HG02798 (cell line): ENCODE data around the gene PHLDA3.

Source experiments
- ATAC-seq: cut with Tn5 transposase; IDR thresholded peaks from one replicate; pipeline ENCODE4 v1.9.1; 2021; ENCODE audit warnings: mild to moderate bottlenecking; ENCODE audit not compliant: unreplicated experiment, poor library complexity

Gene PHLDA3

DNA sequence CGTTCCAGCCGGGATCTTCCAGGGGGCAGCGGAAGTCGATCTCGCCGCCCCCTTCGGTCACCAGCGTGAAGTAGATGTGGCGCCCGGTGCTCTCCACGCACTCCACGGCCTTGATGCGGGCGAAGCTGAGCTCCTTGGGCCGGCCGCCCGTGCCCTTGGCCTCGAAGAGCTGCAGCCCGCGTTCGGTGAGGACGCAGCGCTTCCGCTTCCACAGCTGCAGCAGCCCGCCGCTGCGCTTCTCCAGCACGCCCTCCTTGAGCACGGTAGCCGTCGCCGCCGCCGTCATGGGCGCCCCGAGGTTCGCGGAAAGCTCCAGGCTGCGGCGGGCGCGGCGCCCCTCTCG lies 516 bp downstream of the PHLDA3 start:
- ATAC-seq, result peak; percentile 37

DNA sequence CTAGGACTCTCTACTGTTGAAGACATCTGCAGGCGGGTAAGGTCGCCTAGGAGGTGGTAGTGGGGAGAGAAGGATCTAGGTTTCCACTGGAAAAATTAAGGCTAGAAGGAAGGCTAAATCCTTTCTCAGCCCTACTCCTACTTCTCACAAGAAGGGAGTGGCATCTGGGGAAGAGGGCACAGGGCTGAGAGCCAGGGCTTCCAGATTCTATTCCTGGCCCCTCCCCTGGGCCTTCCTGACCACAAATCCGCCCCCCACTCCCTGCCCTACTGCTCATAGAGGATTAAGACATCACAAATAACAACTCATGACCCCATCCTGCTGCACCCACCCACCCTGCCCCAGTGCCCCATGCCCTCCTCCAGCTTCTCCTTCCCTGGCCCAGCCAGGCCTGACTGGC lies 2.5 kb downstream of the PHLDA3 start:
- ATAC-seq, result no peak

DNA sequence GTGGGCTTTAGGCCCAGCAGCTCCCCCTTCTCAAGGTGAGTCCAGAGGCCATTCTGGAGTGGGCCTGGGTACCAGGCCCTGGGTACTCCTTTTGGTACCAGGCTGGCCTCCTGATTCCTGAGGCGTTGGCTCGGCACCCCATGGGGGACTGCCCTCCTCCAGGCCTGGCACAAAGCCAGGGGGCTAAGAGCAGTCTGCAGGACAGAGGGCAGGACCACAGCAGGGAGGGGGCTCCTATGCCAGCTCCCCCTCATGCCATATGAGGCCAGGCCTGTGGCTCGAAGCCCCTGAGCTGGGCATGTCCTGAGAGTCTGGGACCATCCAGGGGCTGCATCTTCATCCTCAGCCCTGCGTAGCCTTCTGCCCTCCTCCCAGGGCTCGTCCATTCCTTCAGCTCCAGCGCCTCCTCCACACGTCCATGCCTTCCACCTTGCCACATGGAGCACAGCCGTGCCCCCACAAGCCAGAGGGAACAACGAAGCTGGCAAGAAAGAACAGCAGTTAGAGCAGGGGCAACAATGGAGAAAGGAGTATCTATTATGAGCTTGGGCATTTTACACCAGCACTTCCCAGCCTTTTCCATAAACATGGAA lies 3.2 kb downstream of the PHLDA3 start:
- no peak for ATAC-seq

DNA sequence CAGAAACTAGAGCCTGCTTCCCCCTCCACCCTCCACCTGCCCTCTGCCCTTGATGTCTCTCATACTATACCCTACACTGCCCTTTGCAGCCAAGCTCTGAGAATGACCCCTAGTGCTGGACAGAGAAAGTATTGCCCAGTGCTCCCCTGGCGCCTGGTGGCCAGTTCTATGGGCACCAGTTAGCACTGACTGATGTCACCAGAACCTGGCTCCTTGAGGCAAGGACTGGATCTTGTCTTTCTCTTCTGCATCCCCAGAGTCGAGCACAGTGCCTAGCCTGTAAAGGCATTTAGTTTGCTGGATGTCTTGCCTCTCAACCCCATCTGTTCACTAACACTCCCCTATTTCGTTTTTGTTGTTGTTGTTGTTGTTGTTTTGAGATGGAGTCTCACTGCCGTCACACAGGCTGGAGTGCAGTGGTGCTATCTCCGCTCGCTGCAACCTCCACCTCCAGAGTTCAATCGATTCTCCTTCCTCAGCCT lies 5.9 kb downstream of the PHLDA3 start:
- ATAC-seq, result no peak

DNA sequence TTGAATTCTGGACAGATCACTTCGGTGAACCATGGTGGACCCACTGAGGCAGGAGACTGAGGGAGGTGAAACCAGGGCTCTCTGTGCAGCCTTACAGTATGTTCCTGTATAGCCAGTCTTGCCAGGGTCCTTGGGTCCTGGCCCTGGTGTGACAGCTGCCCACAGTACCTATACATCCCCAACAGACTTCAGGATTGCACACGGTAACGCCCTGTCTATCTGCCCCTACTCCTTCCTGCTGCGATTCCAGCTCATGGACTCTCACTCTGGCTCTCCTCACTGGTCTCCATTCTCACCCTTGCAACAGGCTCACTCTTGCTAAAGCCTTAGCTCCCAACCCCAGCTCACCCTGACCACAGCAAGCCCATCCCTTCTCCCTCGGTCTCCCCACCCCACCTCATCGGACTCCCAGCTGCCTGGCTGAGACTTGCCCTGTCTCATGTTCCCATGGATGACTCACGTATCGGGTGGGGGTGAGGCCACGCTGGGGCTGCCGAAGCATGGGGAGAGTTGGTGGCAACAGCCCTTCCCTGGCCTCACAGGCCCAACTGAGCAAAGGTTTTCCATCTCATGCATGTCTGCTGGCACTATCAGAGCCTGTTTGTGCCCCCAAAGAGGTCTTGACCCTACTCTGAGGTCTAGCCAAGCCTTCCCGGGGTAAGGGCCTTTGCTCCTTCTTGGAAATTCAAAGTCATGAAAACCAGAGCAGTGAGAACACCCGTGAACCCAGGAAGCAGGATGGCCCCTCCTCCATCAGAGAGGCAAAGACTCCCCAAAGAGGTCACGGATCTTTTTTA lies 7.1 kb downstream of the PHLDA3 start:
- ATAC-seq, result no peak

DNA sequence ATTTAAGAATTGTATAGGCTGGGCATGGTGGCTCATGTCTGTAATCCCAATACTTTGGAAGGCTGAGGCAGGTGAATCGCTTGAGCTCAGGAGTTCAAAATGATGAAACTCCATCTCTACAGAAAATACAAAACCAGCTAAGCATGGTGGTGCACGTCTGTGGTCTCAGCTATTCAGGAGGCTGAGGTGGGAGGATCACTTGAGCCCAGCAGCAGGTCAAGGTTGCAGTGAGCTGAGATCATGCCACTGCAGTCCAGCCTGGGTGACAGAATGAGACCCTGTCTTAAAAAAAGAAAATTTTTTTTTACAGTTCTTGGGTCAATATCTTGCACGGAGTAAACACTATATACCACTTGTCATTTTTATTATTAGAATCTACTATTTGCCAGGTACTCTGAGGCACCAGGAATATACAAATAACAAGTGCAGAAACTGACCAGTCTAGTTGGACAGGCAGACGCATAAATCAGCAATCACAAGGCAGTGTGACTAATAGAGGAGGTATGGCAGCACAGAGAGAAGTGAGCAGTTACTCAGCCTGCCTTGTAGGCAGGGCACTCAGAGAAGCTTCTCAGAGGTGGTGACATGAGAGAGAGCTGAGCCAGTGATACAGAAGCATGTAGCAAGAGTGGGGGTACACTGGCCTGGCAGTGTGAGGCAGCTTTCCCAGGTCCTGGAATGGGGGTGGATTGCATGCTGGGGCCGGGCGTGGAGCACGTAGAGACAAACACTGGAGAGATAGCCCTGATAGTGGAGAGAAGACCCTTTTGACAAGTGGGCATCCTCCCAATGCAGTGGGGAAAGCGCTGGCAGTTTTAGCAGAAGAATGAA lies 8.0 kb downstream of the PHLDA3 start:
- no peak for ATAC-seq

DNA sequence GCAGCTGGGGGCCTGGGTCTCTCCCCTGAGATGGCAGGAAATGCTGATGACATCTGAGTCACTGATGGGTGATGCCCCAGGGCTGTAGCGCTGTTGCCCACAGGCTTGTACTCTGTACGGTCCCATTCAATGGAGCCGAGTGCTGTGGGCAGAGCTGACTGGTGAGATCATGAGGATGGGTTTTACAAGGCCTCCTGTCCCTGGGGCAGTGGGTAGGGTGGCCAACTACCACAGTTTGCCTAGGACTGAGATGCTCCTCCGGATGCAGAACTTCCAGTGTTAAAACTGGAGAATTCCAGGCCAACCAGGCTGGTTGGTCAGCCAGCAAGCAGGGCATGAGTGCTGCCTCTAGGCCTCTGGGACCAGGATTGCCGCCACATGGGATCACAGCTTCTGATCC lies 9.2 kb downstream of the PHLDA3 start:
- no peak for ATAC-seq

DNA sequence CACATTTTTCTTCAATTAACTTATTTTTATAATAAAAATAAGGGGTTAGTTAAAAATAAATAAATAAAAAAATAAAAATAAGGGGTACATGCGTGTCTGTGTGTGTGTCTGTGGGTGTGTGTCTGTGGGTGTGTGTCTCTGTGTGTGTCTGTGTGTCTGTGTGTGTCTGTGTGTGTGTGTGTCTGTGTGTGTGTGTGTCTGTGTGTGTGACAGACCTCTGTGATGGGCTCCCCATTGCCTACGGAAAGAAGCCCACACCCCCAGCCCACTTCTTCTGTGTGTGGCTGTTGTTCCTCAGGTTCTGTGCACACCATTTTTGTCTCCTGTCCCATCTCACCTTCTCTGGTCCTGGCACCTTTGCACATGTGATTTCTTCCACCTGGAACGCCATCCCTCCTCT lies 9.9 kb downstream of the PHLDA3 start:
- no peak for ATAC-seq

DNA sequence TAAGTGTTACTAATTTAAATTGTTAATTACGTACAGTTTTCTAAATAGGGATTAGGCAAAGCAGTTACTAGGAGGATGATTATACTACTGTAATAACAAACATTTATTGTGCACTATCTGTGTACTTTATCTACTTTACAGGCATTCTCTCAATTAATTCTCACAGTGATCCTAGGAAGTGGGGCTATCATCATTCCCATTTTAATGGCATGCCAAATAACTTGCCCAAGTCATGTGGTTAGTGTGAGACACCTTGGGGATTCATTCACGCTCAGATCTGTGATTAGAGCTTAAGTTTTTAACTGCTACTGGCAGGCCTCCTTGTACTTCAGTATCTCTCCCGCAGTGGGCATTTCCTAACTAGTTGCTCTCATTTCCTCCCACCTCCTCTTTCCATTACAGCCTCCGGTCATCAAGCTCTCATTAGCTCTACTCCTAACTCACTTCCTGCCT lies 11.5 kb downstream of the PHLDA3 start:
- no peak for ATAC-seq

DNA sequence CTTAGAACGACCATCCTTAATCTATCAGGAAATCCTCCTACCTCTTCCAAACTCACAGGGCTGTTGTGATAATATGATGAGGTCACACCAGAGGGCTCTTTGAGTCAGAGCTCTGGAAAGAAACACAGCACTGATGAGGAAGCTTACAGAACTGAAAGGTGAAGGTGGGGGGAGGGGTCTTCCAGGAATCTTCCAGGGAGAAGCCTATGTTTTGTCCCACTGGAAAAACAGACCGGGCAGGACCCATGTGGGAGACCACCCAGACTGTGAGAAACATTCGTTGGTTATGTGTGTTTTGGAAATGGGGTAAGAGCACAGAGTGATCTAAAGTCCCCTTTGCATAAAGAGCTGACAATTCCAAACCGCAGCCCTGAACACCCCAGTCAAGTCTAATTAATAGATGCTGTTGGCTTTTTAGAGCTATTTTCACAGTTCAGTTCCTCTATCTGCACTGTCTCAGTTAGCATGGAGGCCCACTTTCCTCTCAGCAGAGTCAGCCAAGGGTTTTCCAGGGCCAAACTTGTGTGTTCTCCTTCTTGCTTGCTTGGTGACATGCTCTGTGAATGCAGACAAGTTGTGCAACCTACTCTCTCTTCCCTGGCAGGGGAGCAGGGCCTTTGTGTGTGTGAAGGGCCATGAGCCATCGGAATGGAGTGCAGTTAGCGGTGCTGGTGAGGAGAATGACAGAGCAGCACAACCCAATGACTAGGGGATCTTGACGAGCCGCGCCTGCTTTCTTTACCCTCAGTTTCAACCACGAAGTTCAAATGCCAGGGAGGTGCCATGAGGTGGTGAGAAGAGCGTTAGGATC lies 12.3 kb downstream of the PHLDA3 start:
- no peak for ATAC-seq

DNA sequence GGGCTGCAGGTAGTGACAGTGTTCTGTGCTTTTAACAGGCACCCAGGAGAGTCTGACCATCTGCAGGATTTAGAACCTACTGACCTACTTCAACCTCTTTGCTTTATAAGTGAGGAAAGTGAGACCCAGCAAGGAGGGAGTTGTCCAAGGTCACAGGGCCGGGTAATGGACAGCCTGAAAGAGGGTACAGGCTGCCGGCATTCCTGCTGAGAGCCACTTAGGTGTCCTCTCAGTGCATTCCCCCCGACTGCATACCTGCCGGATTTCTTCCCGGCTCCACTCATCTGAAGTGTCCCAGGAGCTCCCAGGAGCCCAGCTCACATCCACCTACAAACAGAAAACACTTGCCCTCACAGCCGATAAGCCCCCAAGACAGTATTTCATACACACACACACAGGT lies 13.9 kb downstream of the PHLDA3 start:
- ATAC-seq, result no peak

DNA sequence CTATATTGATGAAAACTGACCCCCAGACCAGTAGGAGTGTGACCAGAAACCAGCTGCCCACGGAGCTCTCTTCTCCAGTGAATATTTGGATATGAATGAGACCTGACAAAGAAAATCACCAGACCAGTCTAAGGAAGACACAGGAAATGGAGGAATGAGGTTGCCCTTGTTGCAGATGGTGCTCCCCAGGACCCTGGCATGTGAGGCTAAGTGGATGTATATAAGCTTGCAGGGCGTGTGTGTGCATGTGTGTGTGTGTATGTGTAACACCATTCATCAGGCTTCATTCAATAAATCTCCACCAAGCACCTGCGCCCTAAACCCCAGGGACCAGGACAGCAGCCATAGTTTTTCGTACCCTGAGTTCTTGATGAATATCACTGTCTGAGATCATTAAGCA lies 14.4 kb downstream of the PHLDA3 start:
- no peak for ATAC-seq

DNA sequence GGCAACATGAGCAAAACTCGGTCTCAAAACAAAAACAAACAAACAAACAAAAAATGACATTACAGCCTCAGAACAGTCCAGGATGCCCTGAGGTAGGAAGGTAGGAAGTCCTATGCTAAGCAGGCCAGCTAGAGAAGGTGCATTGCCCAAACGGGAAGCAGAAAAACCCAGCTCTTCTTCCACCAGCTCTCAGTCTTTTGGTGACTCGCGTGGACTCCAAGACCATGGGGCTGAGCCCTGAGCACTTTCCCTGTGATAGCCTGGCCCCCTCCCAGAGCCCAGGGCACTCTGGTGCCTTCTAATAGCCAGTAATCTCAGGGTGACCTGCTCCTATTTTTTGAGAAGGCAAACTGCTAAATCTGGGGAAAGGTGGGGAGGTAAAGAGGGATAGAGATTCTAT lies 16.1 kb downstream of the PHLDA3 start:
- no peak for ATAC-seq

DNA sequence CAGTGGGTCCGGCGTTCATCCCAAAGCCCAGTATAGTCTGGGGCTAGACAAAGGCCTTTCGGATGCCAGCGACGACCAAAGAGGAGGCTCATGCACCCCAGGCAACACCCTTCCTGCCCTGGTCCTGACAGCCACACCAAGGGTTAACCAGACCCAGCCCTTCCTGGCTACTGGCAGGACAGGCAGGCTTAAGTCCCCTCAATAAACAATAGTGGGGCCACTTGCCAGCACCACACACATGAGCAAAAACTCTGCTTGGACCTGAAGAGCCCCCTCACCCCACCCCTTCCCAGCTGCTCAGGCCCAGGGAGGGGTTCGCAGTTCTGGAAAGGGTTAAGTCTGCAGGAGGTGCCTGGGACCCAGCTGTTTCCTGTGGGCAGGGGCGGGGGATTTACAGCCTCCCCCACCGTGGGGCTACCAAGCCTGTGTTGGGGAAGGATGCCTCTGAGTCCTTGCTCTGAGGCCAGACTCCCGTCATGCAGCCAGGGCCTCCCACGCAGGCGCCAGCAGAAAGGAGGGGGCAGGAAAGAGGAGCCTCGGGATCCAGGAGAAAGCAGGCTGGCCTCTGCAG lies 18.2 kb downstream of the PHLDA3 start:
- no peak for ATAC-seq

DNA sequence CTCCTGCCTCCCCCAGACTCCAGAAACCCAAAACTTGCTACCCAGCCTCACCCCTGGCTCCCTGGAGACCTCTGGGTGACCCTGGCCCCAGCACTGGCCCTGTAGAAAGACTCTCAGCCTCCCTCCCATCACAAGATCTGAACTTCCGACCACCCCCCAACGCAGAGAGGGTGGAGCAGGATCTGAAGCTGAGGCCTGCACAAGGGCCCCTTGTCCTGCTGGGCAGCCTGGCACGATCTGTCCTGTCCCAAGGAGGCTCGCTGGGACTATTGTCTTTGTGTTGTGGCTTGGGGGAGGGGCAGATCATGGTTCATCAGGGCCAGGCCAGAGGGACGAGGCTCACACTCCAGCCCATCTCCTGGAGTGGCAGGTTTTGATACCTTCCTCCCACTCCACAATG lies 20.0 kb downstream of the PHLDA3 start:
- no peak for ATAC-seq

DNA sequence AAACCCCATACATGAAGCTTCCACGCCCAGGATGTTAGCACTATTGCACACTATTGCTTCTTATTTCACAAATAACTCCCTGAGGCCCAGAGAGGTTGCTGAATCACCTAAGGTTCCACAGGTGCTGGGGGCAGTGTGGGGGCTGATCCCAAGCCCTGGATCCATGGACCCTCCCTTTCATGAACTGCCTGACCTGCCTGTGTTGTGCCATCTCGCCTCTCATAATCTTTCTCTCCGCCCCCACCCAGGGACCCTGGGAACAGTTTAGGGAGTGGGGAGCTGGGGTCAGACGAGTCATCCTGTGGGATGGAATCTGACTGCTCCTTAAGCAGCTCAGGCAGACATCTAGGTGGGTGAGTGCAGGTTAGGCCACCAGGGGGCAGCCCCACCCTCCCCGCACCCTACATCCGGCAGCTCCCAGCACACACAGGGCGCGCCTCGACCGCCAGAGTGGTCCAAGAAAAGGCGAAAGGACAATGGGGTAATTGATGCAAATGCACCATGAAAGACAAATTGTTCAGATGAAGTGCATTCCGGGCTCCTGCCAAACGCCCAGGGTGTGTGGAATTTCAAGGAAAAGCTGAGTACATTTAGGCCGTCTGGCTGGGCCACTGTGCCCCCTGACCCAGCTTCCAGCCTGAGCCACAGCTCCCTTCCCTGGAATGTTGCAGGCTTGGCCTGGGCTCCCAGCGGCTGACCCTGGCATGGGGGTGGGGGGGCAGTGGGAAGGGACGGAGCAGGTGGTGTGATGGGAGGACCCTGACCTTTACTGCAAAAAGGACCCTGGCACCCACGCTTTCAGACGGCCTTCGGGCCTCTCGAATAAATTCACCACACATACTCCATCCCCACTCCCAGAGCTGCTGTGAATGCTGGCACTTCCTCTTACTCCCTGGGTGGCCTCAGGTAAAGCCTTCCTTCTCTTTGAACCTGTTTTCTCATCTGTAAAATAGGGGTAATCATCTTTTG lies 20.8 kb downstream of the PHLDA3 start:
- ATAC-seq, result peak; percentile 86

DNA sequence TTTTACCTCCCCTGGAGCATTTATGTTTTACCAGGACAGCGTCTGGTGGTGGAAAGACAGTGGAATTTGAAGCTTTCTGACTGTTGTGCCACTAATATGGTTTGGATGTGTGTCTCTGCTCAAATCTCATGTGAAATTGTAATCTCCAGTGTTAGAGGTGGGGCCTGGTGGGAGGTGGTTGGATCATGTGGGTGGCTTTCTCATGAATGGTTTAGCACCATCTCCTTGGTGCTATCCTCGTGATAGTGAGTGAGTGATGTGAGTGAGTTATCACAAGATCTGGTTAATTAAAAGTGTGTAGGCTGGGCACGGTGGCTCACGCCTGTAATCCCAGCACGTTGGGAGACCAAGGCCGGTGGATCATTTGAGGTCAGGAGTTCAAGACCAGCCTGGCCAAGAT lies 23.7 kb downstream of the PHLDA3 start:
- no peak for ATAC-seq

DNA sequence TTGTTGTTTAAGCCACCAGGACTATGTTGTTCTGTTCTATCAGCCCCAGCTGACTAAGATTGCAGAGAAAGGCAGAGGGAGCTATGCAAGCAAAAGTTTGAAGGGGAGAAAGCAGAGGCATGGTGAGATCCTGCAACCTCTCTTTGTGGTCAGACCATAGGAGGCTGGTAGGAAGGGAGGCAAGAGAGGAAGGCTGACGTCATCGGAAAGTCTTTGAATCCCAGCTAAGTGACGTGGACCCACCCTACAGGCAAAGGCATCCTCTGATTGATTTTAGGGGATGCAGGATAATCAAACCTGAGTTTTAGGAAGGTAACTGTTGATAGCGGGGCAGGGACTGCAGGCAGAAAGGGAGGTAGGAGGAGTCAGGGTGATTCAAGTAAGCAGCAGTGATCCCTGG lies 24.2 kb downstream of the PHLDA3 start:
- no peak for ATAC-seq

DNA sequence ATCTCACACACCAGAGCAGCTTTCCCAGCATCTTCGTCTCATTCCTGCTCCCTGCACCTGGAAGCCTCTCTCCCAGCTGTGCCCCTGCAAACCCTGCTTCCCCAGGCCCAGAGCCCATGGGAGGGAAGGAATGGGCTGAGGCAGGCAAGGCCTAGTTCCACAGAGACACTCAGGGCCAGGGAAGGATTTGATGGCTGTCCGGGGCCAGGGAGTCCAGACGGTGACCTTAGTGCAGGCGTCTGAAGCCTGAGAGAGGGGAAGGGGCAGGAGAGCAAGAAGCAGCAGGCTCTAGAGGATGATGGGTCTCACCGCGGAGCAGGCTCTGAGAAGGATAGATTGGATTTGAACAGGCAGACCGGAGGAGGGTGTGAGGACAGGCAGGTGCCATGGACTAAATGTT lies 25.2 kb downstream of the PHLDA3 start:
- ATAC-seq, result no peak
